ENCODE results near the gene PAX3.
"Not testable (repeated sequence)": the region's sequence is repeated elsewhere in the genome, so short reads cannot be mapped to it uniquely, and the experiment has no call there.

PAX3 gene

GRCh38 chr2:222217712-222218111, 81.1 kb downstream of the PAX3 start:
- no peak for DNase-seq (ENCODE audit: low read depth in 2 of 2, low spot score in 1 of 2)

GRCh38 chr2:222214885-222215284, 83.9 kb downstream of the PAX3 start:
- no peak for DNase-seq (ENCODE audit: low read depth in 2 of 2, low spot score in 1 of 2)

GRCh38 chr2:222213049-222213448, 85.7 kb downstream of the PAX3 start:
- no peak for DNase-seq (ENCODE audit: low read depth in 2 of 2, low spot score in 1 of 2)

GRCh38 chr2:222212571-222212970, 86.2 kb downstream of the PAX3 start:
- no peak for DNase-seq (ENCODE audit: low read depth in 2 of 2, low spot score in 1 of 2)

- no peak for DNase-seq (ENCODE audit: low read depth in 2 of 2, low spot score in 1 of 2)
These were observed 90.6 kb downstream of the PAX3 start for GRCh38 chr2:222208010-222208690.

GRCh38 chr2:222205136-222205535, 93.7 kb downstream of the PAX3 start:
- no peak for DNase-seq (ENCODE audit: low read depth in 2 of 2, low spot score in 1 of 2)

- no peak for DNase-seq (ENCODE audit: low read depth in 2 of 2, low spot score in 1 of 2)
These were observed 95.8 kb downstream of the PAX3 start for GRCh38 chr2:222203041-222203440.

GRCh38 chr2:222196159-222196558, 102.6 kb downstream of the PAX3 start:
- DNase-seq (ENCODE audit: low read depth in 2 of 2, low spot score in 1 of 2): no peak

- no peak for DNase-seq (ENCODE audit: low read depth in 2 of 2, low spot score in 1 of 2)
These were observed 104.1 kb downstream of the PAX3 start for GRCh38 chr2:222194669-222195068.

- no peak for DNase-seq (ENCODE audit: low read depth in 2 of 2, low spot score in 1 of 2)
These were observed 105.3 kb downstream of the PAX3 start for GRCh38 chr2:222193328-222193983.

GRCh38 chr2:222180619-222181018, 118.2 kb downstream of the PAX3 start:
- no peak for DNase-seq (ENCODE audit: low read depth in 2 of 2, low spot score in 1 of 2)

GRCh38 chr2:222179592-222179991, 119.2 kb downstream of the PAX3 start:
- DNase-seq (ENCODE audit: low read depth in 2 of 2, low spot score in 1 of 2): no peak

- no peak for DNase-seq (ENCODE audit: low read depth in 2 of 2, low spot score in 1 of 2)
These were observed 120.3 kb downstream of the PAX3 start for GRCh38 chr2:222178450-222178849.

GRCh38 chr2:222176890-222177289, 121.9 kb downstream of the PAX3 start:
- DNase-seq (ENCODE audit: low read depth in 2 of 2, low spot score in 1 of 2): no peak

GRCh38 chr2:222174450-222174849, 124.3 kb downstream of the PAX3 start:
- no peak for DNase-seq (ENCODE audit: low read depth in 2 of 2, low spot score in 1 of 2)

GRCh38 chr2:222169346-222169745, 129.5 kb downstream of the PAX3 start:
- no peak for DNase-seq (ENCODE audit: low read depth in 2 of 2, low spot score in 1 of 2)

- DNase-seq (ENCODE audit: low read depth in 2 of 2, low spot score in 1 of 2): no peak
These were observed 131.0 kb downstream of the PAX3 start for GRCh38 chr2:222167762-222168161.

GRCh38 chr2:222160944-222161343, 137.9 kb downstream of the PAX3 start:
- no peak for DNase-seq (ENCODE audit: low read depth in 2 of 2, low spot score in 1 of 2)

GRCh38 chr2:222160125-222160524, 138.7 kb downstream of the PAX3 start:
- DNase-seq (ENCODE audit: low read depth in 2 of 2, low spot score in 1 of 2): no peak

GRCh38 chr2:222159221-222159620, 139.6 kb downstream of the PAX3 start:
- DNase-seq (ENCODE audit: low read depth in 2 of 2, low spot score in 1 of 2): no peak

- DNase-seq (ENCODE audit: low read depth in 2 of 2, low spot score in 1 of 2): not testable (repeated sequence)
These were observed 143.7 kb downstream of the PAX3 start for GRCh38 chr2:222155003-222155664.

All from stimulated activated CD8-positive, alpha-beta memory T cell treated with anti-CD3 and anti-CD28 coated beads, Interleukin-4, amount 100 ng/mL, for 1 hour (primary cell).